HepG2 (cell line): Measurements from ENCODE around the gene RPUSD3. TPM values are rescaled to one million over a fixed set of nuclear protein-coding genes. Genes with fewer than 3 reads are reported as not detected.

Experiments used
- CBX1 ChIP-seq: IDR thresholded peaks from one replicate; pipeline ENCODE4 v1.6.1; 2016; ENCODE audit warnings: antibody characterized with exemption, low read depth
- GATAD1 ChIP-seq: IDR thresholded peaks from 2 replicates; pipeline ENCODE4 v1.6.1; 2016; ENCODE audit warnings: missing genetic modification reagents, missing compliant biosample characterization
- HMGXB3 ChIP-seq: sonication (generic); formaldehyde crosslinking; IDR thresholded peaks from 2 replicates; pipeline ENCODE4 v1.4.0; 2020; ENCODE audit warnings: missing genetic modification reagents, borderline replicate concordance
- MAFG ChIP-seq: sonication (generic); formaldehyde crosslinking; IDR thresholded peaks from 2 replicates; pipeline ENCODE4 v1.5.1; 2020; ENCODE audit warnings: mild to moderate bottlenecking, missing genetic modification reagents
- MTERF4 ChIP-seq: sonication (generic); formaldehyde crosslinking; IDR thresholded peaks from 2 replicates; pipeline ENCODE4 v1.8.0; 2023; ENCODE audit warnings: mild to moderate bottlenecking, missing genetic modification reagents
- RCOR2 ChIP-seq: IDR thresholded peaks from 2 replicates; pipeline ENCODE4 v1.6.1; 2016; ENCODE audit warnings: missing biosample characterization, missing genetic modification reagents
- RFXANK ChIP-seq: IDR thresholded peaks from 2 replicates; pipeline ENCODE4 v1.6.1; 2016
- TBP ChIP-seq: sonication (generic); formaldehyde crosslinking; IDR thresholded peaks from 2 replicates; pipeline ENCODE4 v1.5.0; 2020; ENCODE audit warnings: missing genetic modification reagents
- TRIM24 ChIP-seq: sonication (generic); formaldehyde crosslinking; IDR thresholded peaks from 2 replicates; pipeline ENCODE4 v1.8.0; 2022; ENCODE audit warnings: mild to moderate bottlenecking, missing genetic modification reagents
- USF2 ChIP-seq, 2 experiments: sonication (generic) in 1 of 2; formaldehyde crosslinking in 1 of 2; IDR thresholded peaks; 2 replicates each; pipeline versions ENCODE4 v1.5.1 to v1.6.1; 2011 to 2020; ENCODE audit warnings: borderline replicate concordance in 1 of 2, low read depth in 1 of 2, low read length in 1 of 2, mild to moderate bottlenecking in 1 of 2, missing genetic modification reagents in 1 of 2, moderate library complexity in 1 of 2
- ZMAT3 ChIP-seq: sonication (generic); formaldehyde crosslinking; conservative IDR thresholded peaks from 2 replicates; pipeline ENCODE4 v1.7.0; 2021; ENCODE audit warnings: missing genetic modification reagents
- ZNF232 ChIP-seq: sonication (generic); formaldehyde crosslinking; IDR thresholded peaks from 2 replicates; pipeline ENCODE4 v1.4.0; 2020; ENCODE audit warnings: missing genetic modification reagents, borderline replicate concordance
- ZNF407 ChIP-seq: sonication (generic); formaldehyde crosslinking; IDR thresholded peaks from one replicate; pipeline ENCODE4 v1.5.1; 2020; ENCODE audit warnings: mild to moderate bottlenecking, missing genetic modification reagents; ENCODE audit errors: not compliant biosample characterization
- polyA plus RNA-seq, 8 experiments: library from polyadenylated mRNA; depleted of rRNA in 3 of 8; stranded (reverse) in 7 of 8; unstranded in 1 of 8; fragments of >200 nt; fragmentation: Illumina TruSeq in 4 of 8; extraction: Trizol in 4 of 8; gene quantifications; 2 replicates each; pipeline versions ENCODE4 v1.2.1 to v1.2.3, GENCODE V29; 2011 to 2016; ENCODE audit warnings: low read depth in 4 of 8, missing spikeins in 1 of 8, mixed read lengths in 1 of 8; ENCODE audit not compliant: insufficient read depth in 1 of 8
- total RNA-seq, 5 experiments: library from RNA; depleted of rRNA; stranded (reverse); fragments of >200 nt; fragmentation: Illumina TruSeq; extraction: Trizol; gene quantifications; 2 replicates each; pipeline ENCODE4 v1.2.3, GENCODE V29; 2016; ENCODE audit warnings: low read depth in 1 of 5

The RPUSD3 gene
- total and polyA plus RNA-seq, 2 of the 13 experiments (the other 11 are each of a cell fraction or from before 2014, with no cell fraction given): 32.1 to 48.7 TPM

- TF ChIP-seq ZNF407 (CRISPR knock-in tag): no peak
- TF ChIP-seq TBP: no peak
- TF ChIP-seq RFXANK (CRISPR knock-in tag): no peak
- TF ChIP-seq USF2 (IDR thresholded peaks at IDR 0.05; ENCODE audit: low read depth, low read length): no peak
- TF ChIP-seq USF2 (CRISPR knock-in tag; IDR thresholded peaks at IDR 0.05; ENCODE audit: borderline replicate concordance): no peak
- TF ChIP-seq RCOR2 (CRISPR knock-in tag): no peak
- no peak for TF ChIP-seq TRIM24 (CRISPR knock-in tag)
- no peak for TF ChIP-seq CBX1
- TF ChIP-seq HMGXB3 (CRISPR knock-in tag): peak; percentile 72; the same call in 1 of the 2 replicates
- TF ChIP-seq MAFG (CRISPR knock-in tag): no peak
- peak; percentile 60 for TF ChIP-seq GATAD1 (CRISPR knock-in tag)
- no peak for TF ChIP-seq ZNF232 (CRISPR knock-in tag)
- no peak; the same call in 1 of the 2 replicates for TF ChIP-seq ZMAT3
- no peak for TF ChIP-seq MTERF4 (CRISPR knock-in tag)
Measured at GRCh38 chr3:9843715-9844438, at the start of gene RPUSD3 (continued).
